ENCODE results near the gene NCS1.

- TF ChIP-seq EZH2 (IDR thresholded peaks at IDR 0.05; ENCODE audit: insufficient read depth, poor library complexity, severe bottlenecking) = no peak
- no peak for TF ChIP-seq EZH2phosphoT487 (IDR thresholded peaks at IDR 0.05; ENCODE audit: insufficient read depth, low read depth)
Measured at GRCh38 chr9:130159057-130159456, 13.1 kb upstream of the NCS1 start.
